Spinal cord (tissue), 9 donors: ENCODE data around the gene C16orf92. TPM values are rescaled to one million over a fixed set of nuclear protein-coding genes. Genes with fewer than 3 reads are reported as not detected.

ENCODE experiments used
- DNase-seq, 6 donors: peaks; one replicate each; pipeline versions ENCODE4 v3.0.0 to v3.0.0-alpha.2; 2013 to 2015; ENCODE audit warnings: low spot score in 6 of 6, low read depth in 4 of 6
- H3K27ac ChIP-seq: one replicate; pipeline ENCODE4 v1.5.1; 2013; ENCODE audit warnings: low read depth, low read length, control low read depth
- H3K27me3 ChIP-seq: one replicate; pipeline ENCODE4 v1.6.1; 2013; ENCODE audit warnings: low read length; ENCODE audit not compliant: control insufficient read depth, insufficient read depth
- H3K36me3 ChIP-seq: one replicate; pipeline ENCODE4 v1.6.1; 2013; ENCODE audit warnings: low read length; ENCODE audit not compliant: control insufficient read depth, insufficient read depth
- H3K4me1 ChIP-seq: one replicate; pipeline ENCODE4 v1.6.1; 2013; ENCODE audit warnings: low read length; ENCODE audit not compliant: control insufficient read depth, insufficient read depth
- H3K4me3 ChIP-seq: one replicate; pipeline ENCODE4 v1.5.1; 2013; ENCODE audit warnings: low read depth, low read length, control low read depth
- H3K9me3 ChIP-seq: one replicate; pipeline ENCODE4 v1.6.1; 2013; ENCODE audit warnings: low read length; ENCODE audit not compliant: control insufficient read depth, insufficient read depth
- polyA plus RNA-seq, 2 donors: library from polyadenylated mRNA; unstranded; fragments of 120-200 nt; gene quantifications; one replicate each; pipeline ENCODE4 v1.2.1, GENCODE V29; 2013; ENCODE audit not compliant: insufficient read length in 2 of 2
- total RNA-seq, 2 donors: library from RNA; depleted of rRNA in 1 of 2; stranded (reverse); fragments of 120-200 nt in 1 of 2; fragments of >200 nt in 1 of 2; gene quantifications; one replicate each; pipeline versions ENCODE4 v1.2.3 to v1.2.4, GENCODE V29; 2013 to 2014

Gene C16orf92
- total and polyA plus RNA-seq, 4 donors, result 0.76 to 2.0 TPM; not detected in 2

DNA sequence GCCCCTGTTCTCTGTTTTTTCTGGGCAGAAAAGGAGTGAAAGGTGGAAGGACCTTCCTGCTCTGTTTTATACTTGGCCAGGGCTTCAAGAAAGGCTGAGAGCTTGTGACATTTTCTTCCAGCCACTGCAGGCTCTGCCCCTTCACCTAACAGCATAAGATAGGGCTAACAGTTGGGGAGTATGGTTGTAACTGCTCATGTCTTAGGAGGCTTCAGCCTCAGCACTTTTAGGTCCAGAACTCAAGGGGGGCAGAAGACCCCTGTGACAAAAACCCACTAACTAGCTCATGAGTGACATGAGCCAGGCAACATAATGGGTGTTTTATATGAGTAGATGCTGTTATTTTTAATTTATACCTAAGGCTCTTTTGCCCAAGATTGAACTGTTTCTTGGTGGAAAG is 47.5 kb downstream of the C16orf92 start:
- H3K4me1 ChIP-seq, result peaks cover 48% of the 10 kb centered on the region
- no peaks in the 10 kb centered on the region for H3K9me3 ChIP-seq
- DNase-seq, result no peak
- H3K36me3 ChIP-seq, result peaks cover 75% of the 10 kb centered on the region
- H3K27ac ChIP-seq, result peak overlapping the region; percentile 36
- H3K27me3 ChIP-seq, result no peaks in the 10 kb centered on the region
- no peak overlapping the region for H3K4me3 ChIP-seq

Other genes with a start within 250 kb of the C16orf92 start
- gene ZG16, start 244.9 kb upstream of the C16orf92 start, total RNA-seq, result not detected
- under 1 TPM in 1 of 2 donors, not detected in 1; 0.05 TPM for gene ZG16, start 244.9 kb upstream of the C16orf92 start, polyA plus RNA-seq
- 10 to 100 TPM; 30.2 to 44.0 TPM for gene KIF22, start 232.4 kb upstream of the C16orf92 start, total RNA-seq
- gene KIF22, start 232.4 kb upstream of the C16orf92 start, polyA plus RNA-seq, result 10 to 100 TPM; 55.0 to 56.4 TPM
- gene MAZ, start 216.7 kb upstream of the C16orf92 start, total RNA-seq, result 100 to 1,000 TPM; 139 to 199 TPM
- 100 to 1,000 TPM; 519 to 532 TPM for gene MAZ, start 216.7 kb upstream of the C16orf92 start, polyA plus RNA-seq
- gene PRRT2, start 211.0 kb upstream of the C16orf92 start, total RNA-seq, result 10 to 100 TPM; 24.4 to 25.6 TPM
- gene PRRT2, start 211.0 kb upstream of the C16orf92 start, polyA plus RNA-seq, result 100 to 1,000 TPM; 226 to 244 TPM
- 10 to 100 TPM in 1 of 2 donors, 1 to 10 TPM in 1; 8.2 to 48.5 TPM for gene PAGR1, start 207.0 kb upstream of the C16orf92 start, total RNA-seq
- gene PAGR1, start 207.0 kb upstream of the C16orf92 start, polyA plus RNA-seq, result 10 to 100 TPM; 53.5 to 65.5 TPM
- gene MVP, start 202.7 kb upstream of the C16orf92 start, total RNA-seq, result 10 to 100 TPM; 20.3 to 35.8 TPM
- gene MVP, start 202.7 kb upstream of the C16orf92 start, polyA plus RNA-seq, result 10 to 100 TPM; 11.8 to 14.9 TPM
- gene CDIPT, start 160.0 kb upstream of the C16orf92 start, total RNA-seq, result 10 to 100 TPM; 51.3 to 78.6 TPM
- 100 to 1,000 TPM; 103 to 121 TPM for gene CDIPT, start 160.0 kb upstream of the C16orf92 start, polyA plus RNA-seq
- gene SEZ6L2, start 123.6 kb upstream of the C16orf92 start, total RNA-seq, result 10 to 100 TPM; 32.7 to 66.3 TPM
- 100 to 1,000 TPM; 138 to 155 TPM for gene SEZ6L2, start 123.6 kb upstream of the C16orf92 start, polyA plus RNA-seq
- 10 to 100 TPM in 1 of 2 donors, 1 to 10 TPM in 1; 4.2 to 15.1 TPM for gene ASPHD1, start 122.7 kb upstream of the C16orf92 start, total RNA-seq
- 10 to 100 TPM; 49.8 to 52.7 TPM for gene ASPHD1, start 122.7 kb upstream of the C16orf92 start, polyA plus RNA-seq
- 10 to 100 TPM; 11.0 to 15.4 TPM for gene KCTD13, start 97.0 kb upstream of the C16orf92 start, total RNA-seq
- gene KCTD13, start 97.0 kb upstream of the C16orf92 start, polyA plus RNA-seq, result 10 to 100 TPM; 64.2 to 79.2 TPM
- 10 to 100 TPM; 32.5 to 83.1 TPM for gene TMEM219, start 61.1 kb upstream of the C16orf92 start, total RNA-seq
- gene TMEM219, start 61.1 kb upstream of the C16orf92 start, polyA plus RNA-seq, result 10 to 100 TPM; 83.5 to 91.4 TPM
- 10 to 100 TPM; 42.2 to 52.3 TPM for gene TAOK2, start 49.3 kb upstream of the C16orf92 start, total RNA-seq
- gene TAOK2, start 49.3 kb upstream of the C16orf92 start, polyA plus RNA-seq, result 10 to 100 TPM; 80.6 to 87.1 TPM
- gene HIRIP3, start 27.6 kb upstream of the C16orf92 start, total RNA-seq, result 10 to 100 TPM; 12.2 to 13.7 TPM
- gene HIRIP3, start 27.6 kb upstream of the C16orf92 start, polyA plus RNA-seq, result 10 to 100 TPM; 26.2 to 28.8 TPM
- 10 to 100 TPM; 24.9 to 50.6 TPM for gene INO80E, start 27.0 kb upstream of the C16orf92 start, total RNA-seq
- 10 to 100 TPM; 66.4 to 70.9 TPM for gene INO80E, start 27.0 kb upstream of the C16orf92 start, polyA plus RNA-seq
- gene DOC2A, start 12.2 kb upstream of the C16orf92 start, total RNA-seq, result 10 to 100 TPM in 1 of 2 donors, 1 to 10 TPM in 1; 7.6 to 14.8 TPM
- 10 to 100 TPM; 60.4 to 61.6 TPM for gene DOC2A, start 12.2 kb upstream of the C16orf92 start, polyA plus RNA-seq
- gene TLCD3B, start 8.1 kb downstream of the C16orf92 start, total RNA-seq, result 10 to 100 TPM; 10.2 to 19.2 TPM
- 100 to 1,000 TPM; 119 to 136 TPM for gene TLCD3B, start 8.1 kb downstream of the C16orf92 start, polyA plus RNA-seq
- 100 to 1,000 TPM; 264 to 594 TPM for gene ALDOA, start 42.6 kb downstream of the C16orf92 start, total RNA-seq
- gene ALDOA, start 42.6 kb downstream of the C16orf92 start, polyA plus RNA-seq, result 100 to 1,000 TPM; 832 to 849 TPM
- 10 to 100 TPM; 51.6 to 59.6 TPM for gene PPP4C, start 52.8 kb downstream of the C16orf92 start, total RNA-seq
- 100 to 1,000 TPM in 1 of 2 donors, 10 to 100 TPM in 1; 96.0 to 104 TPM for gene PPP4C, start 52.8 kb downstream of the C16orf92 start, polyA plus RNA-seq
- gene TBX6, start 68.7 kb downstream of the C16orf92 start, total RNA-seq, result under 1 TPM; 0.20 to 0.99 TPM
- gene TBX6, start 68.7 kb downstream of the C16orf92 start, polyA plus RNA-seq, result 1 to 10 TPM; 1.0 to 2.7 TPM
- 10 to 100 TPM; 30.6 to 40.9 TPM for gene YPEL3, start 73.0 kb downstream of the C16orf92 start, total RNA-seq
- 100 to 1,000 TPM; 131 to 142 TPM for gene YPEL3, start 73.0 kb downstream of the C16orf92 start, polyA plus RNA-seq
- 1 to 10 TPM; 1.2 to 4.8 TPM for gene GDPD3, start 90.3 kb downstream of the C16orf92 start, total RNA-seq
- 10 to 100 TPM in 1 of 2 donors, 1 to 10 TPM in 1; 6.8 to 10.9 TPM for gene GDPD3, start 90.3 kb downstream of the C16orf92 start, polyA plus RNA-seq
- 10 to 100 TPM; 25.0 to 42.2 TPM for gene MAPK3, start 100.0 kb downstream of the C16orf92 start, total RNA-seq
- 100 to 1,000 TPM; 136 to 144 TPM for gene MAPK3, start 100.0 kb downstream of the C16orf92 start, polyA plus RNA-seq
- 10 to 100 TPM; 13.8 to 25.8 TPM for gene CORO1A, start 160.4 kb downstream of the C16orf92 start, total RNA-seq
- 10 to 100 TPM; 44.8 to 50.6 TPM for gene CORO1A, start 160.4 kb downstream of the C16orf92 start, polyA plus RNA-seq
- gene BOLA2B, start 170.5 kb downstream of the C16orf92 start, total RNA-seq, result 100 to 1,000 TPM in 1 of 2 donors, 10 to 100 TPM in 1; 10.1 to 102 TPM
- 10 to 100 TPM; 37.8 to 45.9 TPM for gene BOLA2B, start 170.5 kb downstream of the C16orf92 start, polyA plus RNA-seq
- gene SLX1A, start 170.7 kb downstream of the C16orf92 start, total RNA-seq, result 10 to 100 TPM in 1 of 2 donors, 1 to 10 TPM in 1; 4.5 to 24.0 TPM
- 10 to 100 TPM; 32.5 to 47.2 TPM for gene SLX1A, start 170.7 kb downstream of the C16orf92 start, polyA plus RNA-seq
- 10 to 100 TPM in 1 of 2 donors, 1 to 10 TPM in 1; 1.5 to 17.4 TPM for gene SULT1A3, start 176.1 kb downstream of the C16orf92 start, total RNA-seq
- gene SULT1A3, start 176.1 kb downstream of the C16orf92 start, polyA plus RNA-seq, result 10 to 100 TPM; 16.9 to 21.3 TPM
- 1 to 10 TPM; 3.0 to 4.3 TPM for gene NPIPB13, start 225.3 kb downstream of the C16orf92 start, total RNA-seq
- gene NPIPB13, start 225.3 kb downstream of the C16orf92 start, polyA plus RNA-seq, result 10 to 100 TPM in 1 of 2 donors, 1 to 10 TPM in 1; 5.6 to 32.5 TPM